Bone marrow (tissue), 2 donors: ENCODE data around the gene NUDT8.
"Not testable (repeated sequence)": the region's sequence is repeated elsewhere in the genome, so short reads cannot be mapped to it uniquely, and the experiment has no call there.

ENCODE experiments used
- DNase-seq, 2 donors: peaks; one replicate each; lab custom pipeline; 2025; lab: John Stamatoyannopoulos, UW

The NUDT8 gene

GRCh38 chr11:67611704-67612587 lies 17.8 kb downstream of the NUDT8 start:
- DNase-seq, result no peak

- DNase-seq, result no peak
These were observed 18.6 kb downstream of the NUDT8 start for GRCh38 chr11:67611165-67611564.

GRCh38 chr11:67610302-67610868 lies 19.4 kb downstream of the NUDT8 start:
- DNase-seq, result no peak

- DNase-seq, result no peak
These were observed 20.4 kb downstream of the NUDT8 start for GRCh38 chr11:67609316-67609715.

GRCh38 chr11:67608486-67608885 lies 21.3 kb downstream of the NUDT8 start:
- no peak for DNase-seq

GRCh38 chr11:67607507-67607906 lies 22.2 kb downstream of the NUDT8 start:
- DNase-seq, result no peak

GRCh38 chr11:67606492-67607295 lies 23.0 kb downstream of the NUDT8 start, which contains the start of gene NDUFV1:
Gene NDUFV1, plus strand, starts transcription at chr11:67606936. Its CDS starts 69 bp downstream, at chr11:67607005.
- peak; percentile 70 to 90 for DNase-seq

- DNase-seq, result no peak
These were observed 23.6 kb downstream of the NUDT8 start for GRCh38 chr11:67606093-67606491.

- DNase-seq, result no peak
These were observed 24.3 kb downstream of the NUDT8 start for GRCh38 chr11:67605231-67606011.

- DNase-seq, result no peak
These were observed 24.9 kb downstream of the NUDT8 start for GRCh38 chr11:67604815-67605214.

- DNase-seq, result not testable (repeated sequence)
These were observed 25.6 kb downstream of the NUDT8 start for GRCh38 chr11:67604119-67604518.

GRCh38 chr11:67601098-67601497 lies 28.6 kb downstream of the NUDT8 start:
- DNase-seq, result no peak

GRCh38 chr11:67600324-67601029 lies 29.3 kb downstream of the NUDT8 start:
- DNase-seq, result peak in 1 of 2 donors; percentile 46

GRCh38 chr11:67599149-67599548 lies 30.6 kb downstream of the NUDT8 start:
- DNase-seq, result no peak

- DNase-seq, result not testable (repeated sequence)
These were observed 31.8 kb downstream of the NUDT8 start for GRCh38 chr11:67597963-67598362.

GRCh38 chr11:67597458-67597857 lies 32.3 kb downstream of the NUDT8 start:
- not testable (repeated sequence) for DNase-seq

- DNase-seq, result no peak
These were observed 32.9 kb downstream of the NUDT8 start for GRCh38 chr11:67596753-67597300.

GRCh38 chr11:67594480-67594879 lies 35.3 kb downstream of the NUDT8 start:
- no peak for DNase-seq

GRCh38 chr11:67593565-67593905 lies 36.2 kb downstream of the NUDT8 start:
- DNase-seq, result no peak

GRCh38 chr11:67592880-67593564 lies 36.7 kb downstream of the NUDT8 start:
- DNase-seq, result no peak
